Measurements from ENCODE around the gene TNNI3K.

GRCh38 chr1:74496669-74497068, 261.5 kb downstream of the TNNI3K start:
- TF ChIP-seq POLR2A (IDR thresholded peaks at IDR 0.05) (no peak), CTCF (IDR thresholded peaks at IDR 0.05) (no peak), EP300 (IDR thresholded peaks at IDR 0.05) (no peak)
